ENCODE results near the gene PRKD2.

PRKD2 gene

GRCh38 chr19:46634656-46635218 is 82.2 kb downstream of the PRKD2 start:
- Histone ChIP-seq H3K4me1 (ENCODE audit: control insufficient read depth in 1 of 2, insufficient read depth in 1 of 2, low read depth in 1 of 2, low read length in 1 of 2) (peaks cover 25 to 31% of the 10 kb centered on the region in 2 experiments), H3K27me3 (peaks cover 93% of the 10 kb centered on the region), H3K9me3 (no peaks in the 10 kb centered on the region), H3K4me3 (ENCODE audit: low read depth in 1 of 2, low read length in 1 of 2) (no peak overlapping the region), H3K27ac (no peak overlapping the region), H3K36me3 (no peaks in the 10 kb centered on the region)
- no peak for TF ChIP-seq CTCF (IDR thresholded peaks at IDR 0.05)

- H3K4me3 ChIP-seq (ENCODE audit: low read depth in 1 of 2, low read length in 1 of 2) = peak overlapping the region; percentile 21 to 34
- no peak overlapping the region for H3K27ac ChIP-seq
- peaks cover 87% of the 10 kb centered on the region for H3K27me3 ChIP-seq
- no peaks in the 10 kb centered on the region for H3K36me3 ChIP-seq
- H3K9me3 ChIP-seq = no peaks in the 10 kb centered on the region
- peaks cover 19 to 26% of the 10 kb centered on the region in 2 experiments for H3K4me1 ChIP-seq (ENCODE audit: control insufficient read depth in 1 of 2, insufficient read depth in 1 of 2, low read depth in 1 of 2, low read length in 1 of 2)
- TF ChIP-seq CTCF (IDR thresholded peaks at IDR 0.05) = no peak
Measured at GRCh38 chr19:46634045-46634655, 82.8 kb downstream of the PRKD2 start.

- H3K4me1 ChIP-seq (ENCODE audit: control insufficient read depth in 1 of 2, insufficient read depth in 1 of 2, low read depth in 1 of 2, low read length in 1 of 2) = peaks cover 9 to 15% of the 10 kb centered on the region in 2 experiments
- H3K27ac ChIP-seq = no peak overlapping the region
- H3K4me3 ChIP-seq (ENCODE audit: low read depth in 1 of 2, low read length in 1 of 2) = peak overlapping the region in 1 of 2 experiments; percentile 21
- peaks cover 77% of the 10 kb centered on the region for H3K27me3 ChIP-seq
- no peaks in the 10 kb centered on the region for H3K9me3 ChIP-seq
- TF ChIP-seq CTCF (IDR thresholded peaks at IDR 0.05) = no peak
- no peaks in the 10 kb centered on the region for H3K36me3 ChIP-seq
Measured at GRCh38 chr19:46633130-46633529, 83.8 kb downstream of the PRKD2 start.

- H3K9me3 ChIP-seq = no peaks in the 10 kb centered on the region
- H3K27ac ChIP-seq = no peak overlapping the region
- peaks cover 62% of the 10 kb centered on the region for H3K27me3 ChIP-seq
- no peak for TF ChIP-seq CTCF (IDR thresholded peaks at IDR 0.05)
- H3K36me3 ChIP-seq = no peaks in the 10 kb centered on the region
- H3K4me1 ChIP-seq (ENCODE audit: control insufficient read depth in 1 of 2, insufficient read depth in 1 of 2, low read depth in 1 of 2, low read length in 1 of 2) = peaks cover 9 to 15% of the 10 kb centered on the region in 2 experiments
- H3K4me3 ChIP-seq (ENCODE audit: low read depth in 1 of 2, low read length in 1 of 2) = no peak overlapping the region
Measured at GRCh38 chr19:46631481-46631880, 85.4 kb downstream of the PRKD2 start.

GRCh38 chr19:46630586-46631205 is 86.2 kb downstream of the PRKD2 start:
- Histone ChIP-seq H3K4me3 (ENCODE audit: low read depth in 1 of 2, low read length in 1 of 2) (no peak overlapping the region), H3K4me1 (ENCODE audit: control insufficient read depth in 1 of 2, insufficient read depth in 1 of 2, low read depth in 1 of 2, low read length in 1 of 2) (peaks cover 9 to 15% of the 10 kb centered on the region in 2 experiments)

More at GRCh38 chr19:46630586-46631205, 86.2 kb downstream of the PRKD2 start:
- Histone ChIP-seq H3K9me3 (no peaks in the 10 kb centered on the region), H3K27ac (no peak overlapping the region), H3K36me3 (no peaks in the 10 kb centered on the region), H3K27me3 (peaks cover 62% of the 10 kb centered on the region)
- no peak for TF ChIP-seq CTCF (IDR thresholded peaks at IDR 0.05)

Measured in neutrophil (primary cell).